MM.1S (cell line): Measurements from ENCODE around the gene MANBA.

ENCODE experiments used
- EZH2 ChIP-seq: fragments of 300-600 bp; sonication (generic); optimal IDR thresholded peaks from 2 replicates; pipeline ENCODE3; 2017; ENCODE audit warnings: low read depth, mild to moderate bottlenecking, antibody characterized with exemption, low read length, mixed read lengths
- TF ChIP-seq, protein P1 (sequence below): fragments of 300-600 bp; sonication (generic); IDR thresholded peaks from 2 replicates; pipeline ENCODE4 v1.5.1; 2016; ENCODE audit warnings: antibody characterized with exemption, low read length, mixed read lengths

DNA sequence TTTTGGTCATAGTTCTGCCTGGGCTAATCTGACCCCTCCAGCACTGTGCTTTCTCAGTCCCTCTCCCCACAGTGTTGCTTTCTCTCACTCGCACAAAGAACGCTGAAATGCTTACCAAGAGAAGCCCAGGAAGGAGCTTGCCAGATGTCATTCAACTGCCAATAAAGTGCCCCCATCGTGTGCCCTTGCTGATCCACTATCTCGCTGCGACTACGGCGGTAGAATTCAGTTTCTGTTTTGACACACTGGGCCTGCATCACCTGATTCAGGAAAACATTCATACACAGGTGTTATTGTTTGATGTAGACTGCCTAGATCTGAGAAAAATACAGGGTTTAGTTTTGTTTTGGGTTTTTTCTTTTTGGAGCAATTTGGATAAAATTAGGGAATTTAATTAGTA lies 121.2 kb downstream of the MANBA start:
- TF ChIP-seq, protein P1, sequence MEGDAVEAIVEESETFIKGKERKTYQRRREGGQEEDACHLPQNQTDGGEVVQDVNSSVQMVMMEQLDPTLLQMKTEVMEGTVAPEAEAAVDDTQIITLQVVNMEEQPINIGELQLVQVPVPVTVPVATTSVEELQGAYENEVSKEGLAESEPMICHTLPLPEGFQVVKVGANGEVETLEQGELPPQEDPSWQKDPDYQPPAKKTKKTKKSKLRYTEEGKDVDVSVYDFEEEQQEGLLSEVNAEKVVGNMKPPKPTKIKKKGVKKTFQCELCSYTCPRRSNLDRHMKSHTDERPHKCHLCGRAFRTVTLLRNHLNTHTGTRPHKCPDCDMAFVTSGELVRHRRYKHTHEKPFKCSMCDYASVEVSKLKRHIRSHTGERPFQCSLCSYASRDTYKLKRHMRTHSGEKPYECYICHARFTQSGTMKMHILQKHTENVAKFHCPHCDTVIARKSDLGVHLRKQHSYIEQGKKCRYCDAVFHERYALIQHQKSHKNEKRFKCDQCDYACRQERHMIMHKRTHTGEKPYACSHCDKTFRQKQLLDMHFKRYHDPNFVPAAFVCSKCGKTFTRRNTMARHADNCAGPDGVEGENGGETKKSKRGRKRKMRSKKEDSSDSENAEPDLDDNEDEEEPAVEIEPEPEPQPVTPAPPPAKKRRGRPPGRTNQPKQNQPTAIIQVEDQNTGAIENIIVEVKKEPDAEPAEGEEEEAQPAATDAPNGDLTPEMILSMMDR, result no peak
- TF ChIP-seq EZH2, result no peak
